Measurements from ENCODE around the gene ARSG. TPM values are rescaled to one million over a fixed set of nuclear protein-coding genes. Genes with fewer than 3 reads are reported as not detected.

Gene ARSG
- total RNA-seq, 2 donors from 2014 or later: 5.4 to 16.9 TPM

DNA sequence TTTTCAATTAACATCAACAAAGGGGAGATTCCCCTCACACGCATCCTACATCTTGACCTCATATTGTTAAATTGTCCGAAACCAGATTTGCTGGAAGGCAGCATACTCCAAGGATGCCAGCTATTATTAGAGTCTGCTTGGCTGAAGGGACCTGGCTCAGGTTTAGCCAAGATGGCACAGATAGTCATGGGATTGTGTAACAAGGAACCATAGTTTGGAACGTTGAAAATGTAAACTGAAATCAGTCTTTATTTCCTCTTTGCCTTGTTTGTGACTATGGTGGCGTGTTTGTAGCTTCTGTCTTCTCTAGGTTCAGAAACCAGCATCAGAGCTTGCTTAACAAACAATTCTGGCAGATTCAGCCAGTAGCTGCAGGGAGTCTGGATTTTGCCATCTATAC is 5.9 kb downstream of the ARSG start:
- ATAC-seq (ENCODE audit: insufficient number of reproducible peaks, low FRiP score, low read depth) (no peak), DNase-seq (ENCODE audit: low spot score) (no peak)
- Histone ChIP-seq H3K27ac (no peak overlapping the region), H3K4me1 (ENCODE audit: control insufficient read depth in 1 of 2, low read depth in 2 of 2) (peaks cover 0 to 7% of the 10 kb centered on the region in 2 donors), H3K36me3 (no peaks in the 10 kb centered on the region), H3K9me3 (no peaks in the 10 kb centered on the region), H3K27me3 (replicated peaks; ENCODE audit: insufficient read depth) (no peaks in the 10 kb centered on the region), H3K4me3 (no peak overlapping the region)
- TF ChIP-seq, protein P1, sequence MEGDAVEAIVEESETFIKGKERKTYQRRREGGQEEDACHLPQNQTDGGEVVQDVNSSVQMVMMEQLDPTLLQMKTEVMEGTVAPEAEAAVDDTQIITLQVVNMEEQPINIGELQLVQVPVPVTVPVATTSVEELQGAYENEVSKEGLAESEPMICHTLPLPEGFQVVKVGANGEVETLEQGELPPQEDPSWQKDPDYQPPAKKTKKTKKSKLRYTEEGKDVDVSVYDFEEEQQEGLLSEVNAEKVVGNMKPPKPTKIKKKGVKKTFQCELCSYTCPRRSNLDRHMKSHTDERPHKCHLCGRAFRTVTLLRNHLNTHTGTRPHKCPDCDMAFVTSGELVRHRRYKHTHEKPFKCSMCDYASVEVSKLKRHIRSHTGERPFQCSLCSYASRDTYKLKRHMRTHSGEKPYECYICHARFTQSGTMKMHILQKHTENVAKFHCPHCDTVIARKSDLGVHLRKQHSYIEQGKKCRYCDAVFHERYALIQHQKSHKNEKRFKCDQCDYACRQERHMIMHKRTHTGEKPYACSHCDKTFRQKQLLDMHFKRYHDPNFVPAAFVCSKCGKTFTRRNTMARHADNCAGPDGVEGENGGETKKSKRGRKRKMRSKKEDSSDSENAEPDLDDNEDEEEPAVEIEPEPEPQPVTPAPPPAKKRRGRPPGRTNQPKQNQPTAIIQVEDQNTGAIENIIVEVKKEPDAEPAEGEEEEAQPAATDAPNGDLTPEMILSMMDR (IDR thresholded peaks at IDR 0.05): no peak

DNA sequence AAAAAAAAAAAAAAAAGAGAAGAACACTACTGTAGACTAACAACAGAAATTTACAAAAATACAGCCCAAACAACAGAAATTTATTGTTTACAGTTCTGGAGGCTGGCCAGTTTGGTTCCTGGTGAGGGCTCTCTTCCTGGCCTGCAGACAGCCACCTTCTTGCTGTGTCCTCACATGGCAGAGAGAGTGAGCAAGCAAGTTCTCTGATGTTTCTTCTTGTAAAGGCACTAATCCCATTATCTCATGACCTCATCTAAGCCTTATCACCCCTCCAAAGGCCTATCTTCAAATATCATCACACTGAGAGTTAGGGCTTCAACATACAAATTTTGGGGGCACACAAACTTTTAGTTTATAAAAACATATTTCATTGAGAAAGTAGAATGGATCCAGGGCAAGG is 7.3 kb downstream of the ARSG start:
- Histone ChIP-seq H3K36me3 (no peaks in the 10 kb centered on the region), H3K9me3 (no peaks in the 10 kb centered on the region), H3K4me1 (ENCODE audit: control insufficient read depth in 1 of 2, low read depth in 2 of 2) (no peaks in the 10 kb centered on the region), H3K4me3 (no peak overlapping the region), H3K27ac (no peak overlapping the region), H3K27me3 (replicated peaks; ENCODE audit: insufficient read depth) (no peaks in the 10 kb centered on the region)
- no peak for DNase-seq (ENCODE audit: low spot score)
- ATAC-seq (ENCODE audit: insufficient number of reproducible peaks, low FRiP score, low read depth): no peak
- TF ChIP-seq, protein P1 (IDR thresholded peaks at IDR 0.05): no peak

DNA sequence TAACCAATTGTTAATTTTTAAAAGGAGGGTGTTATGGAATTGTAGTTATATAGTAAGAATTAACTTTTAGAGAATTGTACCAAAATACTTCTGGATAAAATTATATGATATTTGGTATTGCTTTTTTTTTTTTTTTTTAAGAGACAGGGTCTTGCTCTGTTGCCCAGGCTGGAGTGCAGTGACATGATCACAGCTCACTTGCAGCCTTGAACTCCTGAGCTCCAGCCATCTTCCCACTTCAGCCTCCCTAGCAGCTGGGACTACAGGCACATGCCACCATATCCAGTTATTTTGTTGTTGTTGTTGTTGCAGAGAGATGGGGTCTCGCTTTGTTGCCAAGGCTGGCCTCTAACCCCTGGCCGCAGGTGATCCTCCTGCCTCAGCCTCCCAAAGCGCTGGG is 8.5 kb downstream of the ARSG start:
- Histone ChIP-seq H3K9me3 (no peaks in the 10 kb centered on the region), H3K4me3 (no peak overlapping the region), H3K27ac (no peak overlapping the region), H3K36me3 (no peaks in the 10 kb centered on the region), H3K4me1 (ENCODE audit: control insufficient read depth in 1 of 2, low read depth in 2 of 2) (no peaks in the 10 kb centered on the region), H3K27me3 (replicated peaks; ENCODE audit: insufficient read depth) (no peaks in the 10 kb centered on the region)
- no peak for ATAC-seq (ENCODE audit: insufficient number of reproducible peaks, low FRiP score, low read depth)
- TF ChIP-seq, protein P1 (IDR thresholded peaks at IDR 0.05): no peak
- DNase-seq (ENCODE audit: low spot score): no peak

DNA sequence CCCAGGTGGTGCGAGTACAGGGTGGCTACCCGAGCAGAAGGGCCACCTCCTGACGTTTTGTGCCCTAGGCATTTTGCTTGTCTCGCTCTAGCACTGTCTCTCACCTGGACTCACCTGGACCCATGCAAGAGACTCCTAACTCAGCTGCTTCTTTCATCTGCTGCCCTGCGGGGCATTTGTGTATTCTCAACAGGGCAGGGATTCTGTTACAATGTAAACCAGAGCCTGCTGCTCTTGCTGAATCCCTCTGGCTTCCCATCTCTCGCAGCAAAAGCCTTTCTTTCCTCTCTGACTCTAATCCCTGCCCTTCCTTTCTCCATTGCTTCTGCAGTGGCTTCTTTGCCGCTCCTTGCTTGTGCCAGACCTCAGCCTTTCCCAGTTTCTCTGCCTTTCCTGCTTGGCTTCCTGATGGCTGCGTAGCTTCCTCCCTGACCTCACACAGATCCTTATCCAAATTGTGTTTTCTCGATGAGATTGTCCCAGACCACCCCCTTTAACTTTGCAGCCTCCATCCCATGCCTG is 10.2 kb downstream of the ARSG start:
- ATAC-seq (ENCODE audit: insufficient number of reproducible peaks, low FRiP score, low read depth) (no peak), DNase-seq (ENCODE audit: low spot score) (no peak)
- H3K4me3 ChIP-seq: no peak overlapping the region
- no peaks in the 10 kb centered on the region for H3K4me1 ChIP-seq (ENCODE audit: control insufficient read depth in 1 of 2, low read depth in 2 of 2)
- no peaks in the 10 kb centered on the region for H3K27me3 ChIP-seq (replicated peaks; ENCODE audit: insufficient read depth)
- no peaks in the 10 kb centered on the region for H3K9me3 ChIP-seq
- H3K27ac ChIP-seq: no peak overlapping the region
- no peaks in the 10 kb centered on the region for H3K36me3 ChIP-seq
- TF ChIP-seq, protein P1 (IDR thresholded peaks at IDR 0.05): no peak

DNA sequence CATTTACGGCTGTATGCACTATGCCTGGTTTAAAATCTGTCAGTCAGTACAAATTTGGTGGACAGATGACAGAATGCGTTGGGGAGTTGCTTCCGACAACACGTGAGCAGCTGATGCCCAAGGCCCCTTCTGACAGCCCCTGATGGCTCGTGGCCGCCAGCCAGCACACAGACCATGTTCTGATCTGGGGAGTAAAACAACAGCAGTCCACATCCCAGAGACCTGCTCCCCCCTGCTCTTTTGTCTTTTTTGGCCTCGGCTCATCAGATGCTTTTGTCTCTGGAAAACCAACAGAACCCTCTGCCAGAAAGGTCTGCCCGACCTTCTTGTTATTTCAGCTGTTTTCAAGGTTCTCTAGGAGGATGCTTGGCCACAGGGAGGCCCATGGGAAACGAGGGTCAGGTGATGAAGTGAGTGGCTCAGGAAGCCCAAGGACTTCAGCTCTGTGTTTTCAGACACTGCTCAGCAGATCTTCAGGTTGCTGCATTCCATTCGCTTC is 10.8 kb downstream of the ARSG start:
- no peak for ATAC-seq (ENCODE audit: insufficient number of reproducible peaks, low FRiP score, low read depth)
- TF ChIP-seq, protein P1 (IDR thresholded peaks at IDR 0.05): no peak
- Histone ChIP-seq H3K27ac (no peak overlapping the region), H3K9me3 (no peaks in the 10 kb centered on the region), H3K27me3 (replicated peaks; ENCODE audit: insufficient read depth) (no peaks in the 10 kb centered on the region), H3K4me1 (ENCODE audit: control insufficient read depth in 1 of 2, low read depth in 2 of 2) (no peaks in the 10 kb centered on the region), H3K36me3 (no peaks in the 10 kb centered on the region), H3K4me3 (no peak overlapping the region)
- no peak for DNase-seq (ENCODE audit: low spot score)

All from thoracic aorta (tissue), 2 donors.